ENCODE measurements around the gene RPS19BP1. TPM values are rescaled to one million over a fixed set of nuclear protein-coding genes. Genes with fewer than 3 reads are reported as not detected.

The RPS19BP1 gene
- polyA plus RNA-seq, 1 of the 3 experiments (the other 2 are of a cell fraction), result 97.2 TPM

- no peak overlapping the region for H2AFZ ChIP-seq (ENCODE audit: low read depth)
- no peaks in the 10 kb centered on the region for H4K20me1 ChIP-seq (ENCODE audit: insufficient read depth)
- H3K9me3 ChIP-seq, result no peaks in the 10 kb centered on the region
- WGBS (ENCODE audit: low lambda C conversion rate), result 94% methylated on average over 4 of the region's 4 CpGs
- peaks cover 11% of the 10 kb centered on the region; the same call in 1 of the 2 replicates for H3K79me2 ChIP-seq (ENCODE audit: insufficient read depth)
- no peaks in the 10 kb centered on the region for H3K9me2 ChIP-seq
- TF ChIP-seq CHD2 (IDR thresholded peaks at IDR 0.05; ENCODE audit: low read length, partially characterized antibody), result no peak
- no peak for TF ChIP-seq MEF2A (IDR thresholded peaks at IDR 0.05; ENCODE audit: borderline replicate concordance, low read depth)
- no peak for TF ChIP-seq RCOR1 (IDR thresholded peaks at IDR 0.05; ENCODE audit: low read length)
- no peak for TF ChIP-seq RFX5 (IDR thresholded peaks at IDR 0.05; ENCODE audit: low read length)
- no peak for TF ChIP-seq POLR2AphosphoS5 (IDR thresholded peaks at IDR 0.05; ENCODE audit: low read depth, low read length)
- no peak for TF ChIP-seq IRF3 (IDR thresholded peaks at IDR 0.05; ENCODE audit: low read depth, low read length)
- TF ChIP-seq ZBTB33 (IDR thresholded peaks at IDR 0.05; ENCODE audit: borderline replicate concordance, low read depth), result no peak
- no peaks in the 10 kb centered on the region for H3K27me3 ChIP-seq (ENCODE audit: insufficient read depth)
- H3K27ac ChIP-seq (ENCODE audit: low read depth in 2 of 2, low read length in 1 of 2), result no peak overlapping the region
- POLR2A ChIA-PET, result interaction anchor here (1.5 kb wide), 1 partner anchor 9 kb away, joined by 3 read pairs; the partner anchor contains the start of gene ATF4
- no peak overlapping the region for H3K4me3 ChIP-seq (ENCODE audit: low read depth in 2 of 2, low read length in 1 of 2)
- H3K36me3 ChIP-seq (replicated peaks in 1 of 2; ENCODE audit: control insufficient read depth in 1 of 2, insufficient read depth in 2 of 2, low read length in 1 of 2), result peaks cover 0 to 53% of the 10 kb centered on the region in 2 experiments
- no peak overlapping the region for H3K4me2 ChIP-seq
- H3K4me1 ChIP-seq (ENCODE audit: control insufficient read depth in 1 of 2, insufficient read depth in 2 of 2, low read depth in 1 of 2, low read length in 1 of 2), result no peaks in the 10 kb centered on the region
- H3K9ac ChIP-seq, result no peak overlapping the region
- CTCF ChIA-PET, result interaction anchor here (1.0 to 1.5 kb wide), 2 partner anchors 8 to 17 kb away, joined by 3 read pairs; no protein-coding TSS in a partner anchor
- no peaks in the 10 kb centered on the region for H3F3A ChIP-seq (replicated peaks; ENCODE audit: insufficient read depth)
- DNase-seq, result no peak
Observed at GRCh38 chr22:39510529-39511149, 21.9 kb downstream of the RPS19BP1 start.

- Histone ChIP-seq H2AFZ (ENCODE audit: low read depth) (no peak overlapping the region), H3K9me3 (no peaks in the 10 kb centered on the region), H4K20me1 (ENCODE audit: insufficient read depth) (no peaks in the 10 kb centered on the region), H3K4me1 (ENCODE audit: control insufficient read depth in 1 of 2, insufficient read depth in 2 of 2, low read depth in 1 of 2, low read length in 1 of 2) (peaks cover 0 to 3% of the 10 kb centered on the region in 2 experiments; a peak in 2 of 4 replicates), H3K27me3 (ENCODE audit: insufficient read depth) (no peaks in the 10 kb centered on the region), H3K9ac (no peak overlapping the region), H3K9me2 (no peaks in the 10 kb centered on the region), H3K79me2 (ENCODE audit: insufficient read depth) (peaks cover 27% of the 10 kb centered on the region), H3F3A (replicated peaks; ENCODE audit: insufficient read depth) (no peaks in the 10 kb centered on the region), H3K4me2 (no peak overlapping the region), H3K4me3 (ENCODE audit: low read depth in 2 of 2, low read length in 1 of 2) (no peak overlapping the region), H3K27ac (ENCODE audit: low read depth in 2 of 2, low read length in 1 of 2) (no peak overlapping the region), H3K36me3 (replicated peaks in 1 of 2; ENCODE audit: control insufficient read depth in 1 of 2, insufficient read depth in 2 of 2, low read length in 1 of 2) (peaks cover 4 to 46% of the 10 kb centered on the region in 2 experiments)
- WGBS (ENCODE audit: low lambda C conversion rate), result 96% methylated on average over 4 of the region's 4 CpGs
- no peak for DNase-seq
- ChIA-PET CTCF (interaction anchor here (1.2 kb wide), 1 partner anchor 11 kb away, joined by 3 read pairs; no protein-coding TSS in a partner anchor), POLR2A (no interaction called here)
- TF ChIP-seq REST (IDR thresholded peaks at IDR 0.05; ENCODE audit: low read depth, low read length), result no peak
- TF ChIP-seq NRF1 (IDR thresholded peaks at IDR 0.05; ENCODE audit: low read depth, low read length), result no peak
- no peak for TF ChIP-seq RCOR1 (IDR thresholded peaks at IDR 0.05; ENCODE audit: low read length)
- no peak for TF ChIP-seq EP300 (IDR thresholded peaks at IDR 0.05; ENCODE audit: borderline replicate concordance in 1 of 2, low read depth in 1 of 2, low read length in 1 of 2)
- TF ChIP-seq NFIC (IDR thresholded peaks at IDR 0.05; ENCODE audit: borderline replicate concordance), result no peak
- no peak for TF ChIP-seq PBX3 (IDR thresholded peaks at IDR 0.05)
- TF ChIP-seq GATA2 (CRISPR knock-in tag; IDR thresholded peaks at IDR 0.05), result no peak
- no peak for TF ChIP-seq SIN3A (IDR thresholded peaks at IDR 0.05; ENCODE audit: borderline replicate concordance, low read depth, low read length)
- no peak for TF ChIP-seq RAD21 (IDR thresholded peaks at IDR 0.05; ENCODE audit: low read length)
- no peak for TF ChIP-seq GABPA (IDR thresholded peaks at IDR 0.05; ENCODE audit: low read depth)
- TF ChIP-seq IRF3 (IDR thresholded peaks at IDR 0.05; ENCODE audit: low read depth, low read length), result no peak
- no peak for TF ChIP-seq TEAD4 (IDR thresholded peaks at IDR 0.05; ENCODE audit: borderline replicate concordance, insufficient read depth)
- no peak for TF ChIP-seq POLR2AphosphoS5 (IDR thresholded peaks at IDR 0.05; ENCODE audit: low read depth, low read length)
Observed at GRCh38 chr22:39508393-39508792, 24.2 kb downstream of the RPS19BP1 start.

Data from SK-N-SH (cell line).